ENCODE measurements around the gene ZNF76.
"Not testable (repeated sequence)": the region's sequence is repeated elsewhere in the genome, so short reads cannot be mapped to it uniquely, and the experiment has no call there.

Gene ZNF76

DNA sequence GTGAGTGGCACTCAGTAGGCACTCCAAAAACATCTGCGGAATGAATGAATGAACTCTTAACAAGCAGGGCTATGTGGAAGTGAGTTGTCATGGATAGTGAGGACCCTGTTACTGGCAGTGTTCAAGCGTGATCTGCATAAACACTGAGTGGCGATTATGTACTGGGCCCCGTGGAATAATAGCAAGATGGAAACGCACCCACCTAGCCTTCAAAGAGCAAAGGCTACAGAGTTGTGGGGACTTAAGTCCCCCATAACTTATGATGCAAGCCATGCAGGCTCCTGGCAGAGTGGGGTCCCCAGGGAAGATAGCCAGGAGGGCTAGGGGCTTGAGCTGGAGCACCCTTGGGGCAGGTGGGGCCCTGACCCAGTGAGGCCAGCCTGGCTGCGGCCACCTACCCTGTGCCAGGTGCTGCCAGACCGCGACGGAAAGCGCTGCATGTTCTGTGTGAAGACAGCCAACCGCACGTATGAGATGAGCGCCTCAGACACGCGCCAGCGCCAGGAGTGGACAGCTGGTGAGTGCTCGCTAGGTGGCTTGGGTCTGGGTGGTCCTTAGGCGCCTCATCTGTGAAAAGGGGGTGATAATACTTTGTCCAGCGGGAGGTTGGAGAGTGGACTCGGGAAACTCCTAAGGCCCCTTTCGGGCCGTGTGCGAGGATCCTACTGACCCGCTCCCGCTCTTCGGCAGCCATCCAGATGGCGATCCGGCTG is 58.1 kb downstream of the ZNF76 start:
- H3K4me3 ChIP-seq (ENCODE audit: low read length) = peak overlapping the region; percentile 59
- no peak overlapping the region for H3K27ac ChIP-seq (ENCODE audit: low read depth, low read length)
- 19% methylated on average over 28 of the region's 28 CpGs for WGBS

DNA sequence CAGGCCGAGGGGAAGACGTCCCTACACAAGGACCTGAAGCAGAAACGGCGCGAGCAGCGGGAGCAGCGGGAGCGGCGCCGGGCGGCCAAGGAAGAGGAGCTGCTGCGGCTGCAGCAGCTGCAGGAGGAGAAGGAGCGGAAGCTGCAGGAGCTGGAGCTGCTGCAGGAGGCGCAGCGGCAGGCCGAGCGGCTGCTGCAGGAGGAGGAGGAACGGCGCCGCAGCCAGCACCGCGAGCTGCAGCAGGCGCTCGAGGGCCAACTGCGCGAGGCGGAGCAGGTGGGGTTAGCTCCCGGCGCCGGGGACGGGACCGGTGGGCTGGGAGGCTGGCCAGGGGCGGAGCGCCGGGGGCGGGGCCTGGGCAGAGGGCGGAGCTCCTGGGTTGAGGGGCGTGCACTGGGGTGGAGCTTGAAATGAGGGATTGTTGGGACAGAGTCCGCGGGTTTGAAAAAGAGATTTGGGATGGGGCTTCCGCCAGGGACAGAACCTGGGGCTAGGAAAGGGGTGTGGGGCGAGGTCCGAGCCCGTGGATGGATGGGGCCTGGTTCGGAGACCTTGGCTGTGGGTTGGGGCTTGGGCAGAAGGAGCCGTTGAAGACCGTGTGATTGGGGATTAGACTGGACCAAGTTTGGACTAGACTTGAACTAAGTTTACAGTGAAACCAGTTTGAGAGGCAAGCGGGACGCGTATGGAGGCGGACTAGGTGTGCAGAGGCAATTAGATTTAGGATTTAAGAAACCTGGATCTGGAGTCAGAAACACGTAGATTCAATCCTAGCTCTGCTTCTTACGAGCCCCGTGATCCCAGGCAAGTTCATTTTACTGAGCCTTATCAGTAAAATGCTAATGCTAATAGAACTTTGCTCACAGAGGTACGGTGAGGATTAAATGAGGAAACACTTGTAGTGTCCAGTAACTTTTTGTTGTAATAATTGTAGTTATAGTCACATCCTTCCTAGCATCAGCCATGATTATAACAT is 58.9 kb downstream of the ZNF76 start:
- peak overlapping the region; percentile 59 for H3K4me3 ChIP-seq (ENCODE audit: low read length)
- peaks cover 4% of the 10 kb centered on the region for H3K4me1 ChIP-seq (ENCODE audit: insufficient read depth, low read length)
- no peaks in the 10 kb centered on the region for H3K9me3 ChIP-seq (ENCODE audit: insufficient read depth, low read depth, low read length)
- no peaks in the 10 kb centered on the region for H3K36me3 ChIP-seq (ENCODE audit: insufficient read depth, low read length)
- no peak overlapping the region for H3K27ac ChIP-seq (ENCODE audit: low read depth, low read length)
- peaks cover 22% of the 10 kb centered on the region for H3K27me3 ChIP-seq (ENCODE audit: insufficient read depth, low read length)
- 14% methylated on average over 55 of the region's 55 CpGs for WGBS
- peak overlapping the region; percentile 51 for H3K9ac ChIP-seq (ENCODE audit: low read depth, low read length)

More for the DNA sequence above, 58.1 kb downstream of the ZNF76 start:
- H3K36me3 ChIP-seq (ENCODE audit: insufficient read depth, low read length) = no peaks in the 10 kb centered on the region
- H3K9ac ChIP-seq (ENCODE audit: low read depth, low read length) = peak overlapping the region; percentile 51
- no peaks in the 10 kb centered on the region for H3K9me3 ChIP-seq (ENCODE audit: insufficient read depth, low read depth, low read length)
- H3K27me3 ChIP-seq (ENCODE audit: insufficient read depth, low read length) = peaks cover 22% of the 10 kb centered on the region
- peaks cover 4% of the 10 kb centered on the region for H3K4me1 ChIP-seq (ENCODE audit: insufficient read depth, low read length)

DNA sequence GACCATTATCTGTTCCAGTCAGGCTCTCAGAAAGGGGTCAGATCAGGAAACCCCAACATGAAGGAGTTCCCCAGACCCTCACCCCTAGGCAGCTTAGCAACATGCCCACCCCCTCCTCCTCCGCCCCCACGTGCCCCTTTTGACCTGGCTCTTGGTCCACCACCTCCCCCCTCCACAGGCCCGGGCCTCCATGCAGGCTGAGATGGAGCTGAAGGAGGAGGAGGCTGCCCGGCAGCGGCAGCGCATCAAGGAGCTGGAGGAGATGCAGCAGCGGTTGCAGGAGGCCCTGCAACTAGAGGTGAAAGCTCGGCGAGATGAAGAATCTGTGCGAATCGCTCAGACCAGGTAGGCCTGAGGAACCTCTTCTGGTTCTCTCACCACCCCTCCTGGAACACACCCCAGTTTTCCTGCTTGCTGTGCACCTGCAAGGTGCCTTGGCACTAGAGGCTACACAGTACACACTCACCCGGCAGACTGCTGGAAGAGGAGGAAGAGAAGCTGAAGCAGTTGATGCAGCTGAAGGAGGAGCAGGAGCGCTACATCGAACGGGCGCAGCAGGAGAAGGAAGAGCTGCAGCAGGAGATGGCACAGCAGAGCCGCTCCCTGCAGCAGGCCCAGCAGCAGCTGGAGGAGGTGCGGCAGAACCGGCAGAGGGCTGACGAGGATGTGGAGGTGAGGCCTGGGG is 60.0 kb downstream of the ZNF76 start:
- Histone ChIP-seq H3K36me3 (ENCODE audit: insufficient read depth, low read length) (no peaks in the 10 kb centered on the region), H3K27ac (ENCODE audit: low read depth, low read length) (no peak overlapping the region), H3K27me3 (ENCODE audit: insufficient read depth, low read length) (peaks cover 22% of the 10 kb centered on the region), H3K4me3 (ENCODE audit: low read length) (no peak overlapping the region), H3K9ac (ENCODE audit: low read depth, low read length) (no peak overlapping the region), H3K9me3 (ENCODE audit: insufficient read depth, low read depth, low read length) (no peaks in the 10 kb centered on the region), H3K4me1 (ENCODE audit: insufficient read depth, low read length) (peaks cover 4% of the 10 kb centered on the region)
- WGBS = 92% methylated on average over 18 of the region's 20 CpGs

DNA sequence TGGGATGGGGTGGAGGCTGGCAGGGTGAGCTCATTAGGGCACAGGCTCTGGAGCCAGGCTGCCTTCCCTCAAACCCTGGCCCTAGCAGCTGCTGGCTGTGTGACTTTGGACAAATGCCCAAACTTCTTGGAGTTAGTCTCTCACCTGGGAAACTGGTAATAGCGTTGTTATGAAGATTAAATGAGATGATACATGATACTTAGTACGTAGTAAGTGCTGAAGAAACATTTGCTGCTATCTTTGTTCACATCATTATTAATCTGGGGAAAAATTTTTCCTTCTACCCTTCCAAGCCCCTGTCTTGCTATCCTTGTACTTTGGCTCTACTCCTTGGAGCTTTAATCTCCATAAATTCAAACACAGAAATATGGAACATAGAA is 60.5 kb downstream of the ZNF76 start:
- Histone ChIP-seq H3K4me3 (ENCODE audit: low read length) (no peak overlapping the region), H3K36me3 (ENCODE audit: insufficient read depth, low read length) (no peaks in the 10 kb centered on the region), H3K9ac (ENCODE audit: low read depth, low read length) (no peak overlapping the region), H3K27ac (ENCODE audit: low read depth, low read length) (no peak overlapping the region), H3K9me3 (ENCODE audit: insufficient read depth, low read depth, low read length) (no peaks in the 10 kb centered on the region), H3K4me1 (ENCODE audit: insufficient read depth, low read length) (peaks cover 4% of the 10 kb centered on the region), H3K27me3 (ENCODE audit: insufficient read depth, low read length) (peaks cover 22% of the 10 kb centered on the region)
- WGBS = 89% methylated on average over 2 of the region's 2 CpGs

DNA sequence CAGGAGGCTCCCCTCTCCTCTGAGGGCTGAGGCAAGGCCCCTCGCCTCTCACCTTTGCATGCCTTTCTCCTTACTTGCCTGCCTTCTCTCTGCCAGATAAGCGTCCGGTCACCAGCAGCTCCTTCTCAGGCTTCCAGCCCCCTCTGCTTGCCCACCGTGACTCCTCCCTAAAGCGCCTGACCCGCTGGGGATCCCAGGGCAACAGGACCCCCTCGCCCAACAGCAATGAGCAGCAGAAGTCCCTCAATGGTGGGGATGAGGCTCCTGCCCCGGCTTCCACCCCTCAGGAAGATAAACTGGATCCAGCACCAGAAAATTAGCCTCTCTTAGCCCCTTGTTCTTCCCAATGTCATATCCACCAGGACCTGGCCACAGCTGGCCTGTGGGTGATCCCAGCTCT is 61.6 kb downstream of the ZNF76 start:
- Histone ChIP-seq H3K36me3 (ENCODE audit: insufficient read depth, low read length) (no peaks in the 10 kb centered on the region), H3K27me3 (ENCODE audit: insufficient read depth, low read length) (peaks cover 19% of the 10 kb centered on the region), H3K4me3 (ENCODE audit: low read length) (no peak overlapping the region), H3K4me1 (ENCODE audit: insufficient read depth, low read length) (peaks cover 4% of the 10 kb centered on the region), H3K9ac (ENCODE audit: low read depth, low read length) (no peak overlapping the region), H3K9me3 (ENCODE audit: insufficient read depth, low read depth, low read length) (no peaks in the 10 kb centered on the region), H3K27ac (ENCODE audit: low read depth, low read length) (no peak overlapping the region)
- 93% methylated on average over 8 of the region's 8 CpGs for WGBS

DNA sequence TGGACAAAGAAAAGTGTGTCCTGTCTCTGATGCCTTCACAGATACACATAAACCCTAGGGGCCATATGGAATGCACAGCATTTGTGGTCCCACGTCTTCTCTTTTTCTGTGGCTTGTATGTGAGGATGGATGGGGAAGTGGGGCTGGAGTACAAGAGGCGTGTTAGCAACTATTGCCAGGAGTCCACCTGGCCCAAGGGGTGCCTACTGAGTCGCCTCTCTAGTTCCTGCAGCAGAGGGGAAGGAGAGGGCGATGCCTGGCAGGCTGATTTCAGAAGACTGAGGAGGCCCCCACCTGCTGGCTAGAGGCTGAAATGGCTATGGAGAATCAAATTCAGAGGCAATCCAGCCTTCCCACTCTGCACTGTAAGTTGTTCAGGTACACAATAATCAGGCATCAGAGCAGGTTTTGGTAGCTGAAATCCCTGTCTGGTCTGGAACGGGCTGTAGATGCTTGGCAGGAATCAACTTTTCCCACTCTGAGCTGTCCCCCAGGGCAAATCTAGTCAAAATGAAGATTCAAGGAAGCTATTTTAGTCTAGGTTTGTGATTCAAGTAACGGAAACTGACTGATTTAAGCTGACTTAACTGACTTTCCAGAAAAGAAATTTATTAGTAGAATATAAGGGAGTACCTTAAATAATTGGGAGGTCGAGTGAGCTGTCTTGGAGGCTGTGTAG is 68.0 kb downstream of the ZNF76 start:
- H3K36me3 ChIP-seq (ENCODE audit: insufficient read depth, low read length) = no peaks in the 10 kb centered on the region
- 0 out of 2 replicates have a peak, but pooled peaks cover 6% of the 10 kb centered on the region for H3K9me3 ChIP-seq (ENCODE audit: insufficient read depth, low read depth, low read length)
- WGBS = 57% methylated on average over 7 of the region's 7 CpGs
- H3K27me3 ChIP-seq (ENCODE audit: insufficient read depth, low read length) = no peaks in the 10 kb centered on the region
- no peak overlapping the region for H3K4me3 ChIP-seq (ENCODE audit: low read length)
- no peak overlapping the region for H3K27ac ChIP-seq (ENCODE audit: low read depth, low read length)
- H3K9ac ChIP-seq (ENCODE audit: low read depth, low read length) = no peak overlapping the region
- no peaks in the 10 kb centered on the region for H3K4me1 ChIP-seq (ENCODE audit: insufficient read depth, low read length)

DNA sequence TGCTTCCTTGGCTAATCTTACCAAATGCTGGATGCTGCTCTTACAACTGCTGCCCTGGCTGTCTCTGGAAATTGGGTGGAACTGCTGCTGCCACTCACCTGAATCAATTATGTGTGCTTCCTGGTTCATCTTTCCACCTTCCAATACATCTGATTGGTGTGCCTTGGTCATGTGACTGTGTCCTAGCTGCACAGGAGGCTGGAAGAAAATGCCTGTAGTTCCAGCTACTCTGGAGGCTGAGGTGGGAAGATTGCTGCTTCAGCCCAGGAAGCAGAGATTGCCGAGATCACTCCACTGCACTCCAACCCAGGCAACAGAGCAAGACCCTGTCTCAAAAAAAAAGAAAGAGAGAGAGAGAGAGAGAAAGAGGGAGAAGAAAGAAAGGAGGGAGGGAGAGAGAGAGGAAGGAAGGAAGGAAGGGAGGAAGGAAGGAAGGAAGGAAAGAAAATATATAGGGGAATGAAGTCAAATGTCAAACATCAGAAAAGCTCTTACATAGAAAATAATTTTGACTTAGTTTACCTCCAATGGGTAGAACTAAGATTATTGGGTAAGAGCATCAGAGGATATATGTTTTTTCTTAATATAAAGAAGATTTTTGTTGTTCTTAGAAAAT is 68.7 kb downstream of the ZNF76 start:
- Histone ChIP-seq H3K9me3 (ENCODE audit: insufficient read depth, low read depth, low read length) (0 out of 2 replicates have a peak, but pooled peaks cover 6% of the 10 kb centered on the region), H3K27ac (ENCODE audit: low read depth, low read length) (no peak overlapping the region), H3K4me3 (ENCODE audit: low read length) (no peak overlapping the region), H3K27me3 (ENCODE audit: insufficient read depth, low read length) (no peaks in the 10 kb centered on the region), H3K4me1 (ENCODE audit: insufficient read depth, low read length) (no peaks in the 10 kb centered on the region), H3K36me3 (ENCODE audit: insufficient read depth, low read length) (no peaks in the 10 kb centered on the region), H3K9ac (ENCODE audit: low read depth, low read length) (no peak overlapping the region)
- WGBS = 100% methylated on average over 1 of the region's 1 CpG

DNA sequence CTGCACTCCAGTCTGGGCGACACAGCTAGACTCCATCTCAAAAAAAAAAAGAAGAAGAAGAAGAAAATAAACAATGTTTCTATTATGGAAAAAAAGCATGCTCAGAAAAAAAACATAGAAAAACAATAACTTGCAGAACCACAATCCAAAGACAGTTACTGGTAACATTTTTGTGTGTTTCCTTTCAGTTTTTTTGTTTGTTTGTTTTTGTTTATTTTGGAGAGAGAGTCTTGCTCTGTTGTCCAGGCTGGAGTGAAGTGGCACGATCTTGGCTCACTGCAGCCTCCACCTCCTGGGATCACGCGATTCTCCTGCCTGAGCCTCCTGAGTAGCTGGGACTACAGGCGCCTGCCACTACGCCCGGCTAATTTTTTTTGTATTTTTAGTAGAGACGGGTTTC is 69.4 kb downstream of the ZNF76 start:
- H3K9me3 ChIP-seq (ENCODE audit: insufficient read depth, low read depth, low read length); H3K4me1 ChIP-seq (ENCODE audit: insufficient read depth, low read length); H3K27ac ChIP-seq (ENCODE audit: low read depth, low read length); H3K27me3 ChIP-seq (ENCODE audit: insufficient read depth, low read length); H3K36me3 ChIP-seq (ENCODE audit: insufficient read depth, low read length); H3K9ac ChIP-seq (ENCODE audit: low read depth, low read length); H3K4me3 ChIP-seq (ENCODE audit: low read length): not testable (repeated sequence)
- WGBS = 96% methylated on average over 8 of the region's 8 CpGs

DNA sequence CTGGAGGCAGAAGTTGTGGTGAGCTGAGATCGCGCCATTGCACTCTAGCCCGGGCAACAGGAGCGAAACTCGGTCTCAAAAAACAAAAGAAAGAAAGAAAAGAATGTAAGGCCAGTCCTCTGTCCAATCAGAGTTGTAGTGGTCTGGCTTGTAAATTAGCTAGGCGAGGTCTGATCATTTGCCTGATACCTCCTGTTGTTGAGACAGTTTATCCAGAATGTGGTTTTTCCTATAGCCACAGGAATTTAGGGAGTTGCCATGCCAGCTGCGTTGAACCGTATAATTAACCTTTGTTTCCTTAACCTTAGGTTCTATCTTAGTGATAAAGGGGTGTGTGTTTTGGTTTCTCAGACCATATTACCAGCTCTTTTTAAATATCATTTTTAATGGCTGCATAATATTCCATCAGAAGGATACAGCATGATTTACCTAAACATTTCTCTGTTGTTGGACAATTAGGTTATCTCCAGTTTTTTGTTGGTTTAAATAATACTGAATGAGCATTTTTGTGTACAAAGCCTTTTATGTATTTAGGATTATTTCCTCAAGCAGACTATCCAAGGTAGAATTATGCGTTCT is 71.1 kb downstream of the ZNF76 start:
- Histone ChIP-seq H3K9ac (ENCODE audit: low read depth, low read length) (no peak overlapping the region), H3K4me1 (ENCODE audit: insufficient read depth, low read length) (no peaks in the 10 kb centered on the region), H3K27ac (ENCODE audit: low read depth, low read length) (no peak overlapping the region), H3K27me3 (ENCODE audit: insufficient read depth, low read length) (no peaks in the 10 kb centered on the region), H3K4me3 (ENCODE audit: low read length) (no peak overlapping the region), H3K36me3 (ENCODE audit: insufficient read depth, low read length) (no peaks in the 10 kb centered on the region), H3K9me3 (ENCODE audit: insufficient read depth, low read depth, low read length) (0 out of 2 replicates have a peak, but pooled peaks cover 6% of the 10 kb centered on the region)
- 96% methylated on average over 8 of the region's 9 CpGs for WGBS
